Activated CD8-positive, alpha-beta memory T cell treated with anti-CD3 and anti-CD28 coated beads for 48 hours (primary cell): ENCODE data around the gene TOM1.
"Not testable (repeated sequence)": the region's sequence is repeated elsewhere in the genome, so short reads cannot be mapped to it uniquely, and the experiment has no call there.

Experiments
- DNase-seq, 3 experiments: peaks; one replicate each; pipeline ENCODE4 v3.0.0-alpha.2; 2020; ENCODE audit warnings: low read depth in 2 of 3, low spot score in 2 of 3

Gene TOM1

GRCh38 chr22:35344956-35345690 is 45.4 kb downstream of the TOM1 start:
- DNase-seq = no peak

- no peak for DNase-seq
These were observed 46.3 kb downstream of the TOM1 start for GRCh38 chr22:35345808-35346505.

GRCh38 chr22:35346596-35347220 is 47.0 kb downstream of the TOM1 start:
- DNase-seq = no peak

GRCh38 chr22:35347462-35347861 is 47.8 kb downstream of the TOM1 start:
- no peak for DNase-seq

GRCh38 chr22:35348026-35348590 is 48.4 kb downstream of the TOM1 start:
- DNase-seq = no peak

- DNase-seq = no peak
These were observed 49.0 kb downstream of the TOM1 start for GRCh38 chr22:35348703-35349102.

GRCh38 chr22:35349368-35349703 is 49.6 kb downstream of the TOM1 start:
- no peak for DNase-seq

- no peak for DNase-seq
These were observed 50.2 kb downstream of the TOM1 start for GRCh38 chr22:35349704-35350538.

GRCh38 chr22:35350539-35351503 is 51.1 kb downstream of the TOM1 start:
- DNase-seq = peak; percentile 76 to 79 (median 76)

DNA sequence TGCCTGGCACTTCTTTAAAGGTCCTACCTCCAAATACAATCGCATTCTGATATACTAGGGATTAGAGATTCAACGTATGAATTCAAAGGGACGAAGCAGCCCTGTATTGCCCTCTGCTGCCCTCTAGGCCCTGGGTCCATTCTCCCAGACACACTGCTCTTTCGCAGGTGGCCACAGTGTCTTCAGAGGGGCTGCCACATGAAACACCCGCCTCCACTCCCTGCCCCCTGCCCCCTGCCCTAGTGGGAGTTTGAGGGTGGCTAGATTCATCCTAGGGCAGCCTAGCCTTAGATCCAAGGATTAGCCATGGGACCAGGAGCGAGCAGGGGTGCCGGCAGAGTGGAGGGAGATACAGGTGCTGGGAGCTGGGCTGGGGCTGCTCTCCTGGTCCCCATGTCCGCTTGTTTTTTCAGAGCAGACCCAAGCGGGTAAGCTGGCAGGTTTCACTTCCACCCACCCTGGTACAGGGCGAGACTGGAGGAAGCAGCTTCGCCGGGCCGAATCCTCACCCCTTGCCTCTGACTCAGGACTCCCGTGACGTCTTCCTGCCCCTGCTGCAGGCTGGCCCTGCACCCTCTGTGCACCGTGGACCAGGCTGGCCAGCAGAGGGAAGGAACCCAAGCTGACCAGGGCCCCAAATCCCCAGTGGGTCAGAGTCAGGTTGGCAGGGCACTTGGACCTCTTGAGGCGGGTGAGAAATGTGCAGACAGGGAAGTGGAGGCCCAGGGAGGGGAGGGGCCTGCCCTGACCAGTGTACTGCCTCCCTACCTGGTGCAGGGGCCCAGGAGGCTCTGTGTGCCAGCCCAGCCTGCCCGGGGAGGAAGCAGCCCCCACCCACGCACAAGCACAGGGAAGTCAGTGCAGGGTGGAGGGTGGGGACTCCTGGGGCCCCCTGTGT is 52.8 kb downstream of the TOM1 start:
- peak in 2 of 3 experiments; percentile 44 to 52 for DNase-seq

- no peak for DNase-seq
These were observed 53.6 kb downstream of the TOM1 start for GRCh38 chr22:35353318-35353717.

DNA sequence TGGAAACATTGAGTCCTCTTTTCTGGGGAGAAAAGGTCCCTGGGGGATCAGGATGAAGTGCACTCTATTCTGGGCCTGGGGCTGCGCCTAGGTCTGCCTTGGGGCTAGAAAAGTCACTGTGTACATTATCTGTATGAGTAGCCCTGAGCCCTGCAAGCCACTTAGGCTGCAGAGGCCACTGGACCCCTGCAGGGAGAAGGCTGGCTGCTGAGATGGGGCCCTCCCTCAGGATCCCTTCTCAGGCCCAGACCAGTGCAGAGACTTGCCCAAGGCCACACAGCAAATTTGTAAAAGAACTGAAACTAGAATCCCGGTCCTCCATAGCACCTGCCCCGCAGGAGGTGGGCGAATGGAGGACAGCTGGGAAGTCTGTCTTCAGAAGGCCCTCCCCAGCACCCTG is 54.4 kb downstream of the TOM1 start:
- no peak for DNase-seq

DNA sequence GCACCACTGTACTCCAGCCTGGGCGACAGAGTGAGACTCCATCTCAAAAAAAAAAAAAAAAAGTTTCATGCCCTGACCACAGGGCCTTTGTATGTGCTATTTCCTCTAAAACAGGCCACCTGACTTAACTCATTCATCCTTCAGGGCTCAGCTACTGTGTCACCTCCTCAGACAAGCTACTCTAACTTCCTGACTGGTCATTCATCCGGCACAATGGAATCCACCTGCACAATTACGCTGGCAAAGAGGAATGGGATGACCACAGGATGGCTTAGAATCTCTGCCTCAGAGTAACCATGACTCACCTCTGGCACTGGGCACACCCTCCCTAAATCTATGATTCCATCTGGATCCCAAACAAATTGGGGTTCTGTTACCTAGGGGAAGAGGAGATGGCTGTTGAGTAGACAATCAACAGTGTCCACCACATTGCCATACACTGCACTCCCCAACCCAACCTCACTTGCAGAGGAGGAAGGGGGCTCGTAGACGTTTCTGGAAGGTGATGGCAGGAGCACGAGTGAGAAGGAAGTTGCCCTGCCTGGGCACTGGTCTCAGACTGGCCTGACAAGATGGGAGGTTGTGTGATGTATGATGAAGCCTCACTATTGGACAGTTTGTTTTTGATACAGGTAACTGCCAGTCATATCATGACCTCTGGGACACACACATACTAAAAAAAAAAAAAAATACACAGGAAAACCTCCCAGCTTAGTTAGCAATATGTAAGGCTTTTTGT is 58.4 kb downstream of the TOM1 start:
- DNase-seq = no peak

- no peak for DNase-seq
These were observed 59.8 kb downstream of the TOM1 start for GRCh38 chr22:35359380-35360065.

- DNase-seq = no peak
These were observed 61.4 kb downstream of the TOM1 start for GRCh38 chr22:35361001-35361558.

DNA sequence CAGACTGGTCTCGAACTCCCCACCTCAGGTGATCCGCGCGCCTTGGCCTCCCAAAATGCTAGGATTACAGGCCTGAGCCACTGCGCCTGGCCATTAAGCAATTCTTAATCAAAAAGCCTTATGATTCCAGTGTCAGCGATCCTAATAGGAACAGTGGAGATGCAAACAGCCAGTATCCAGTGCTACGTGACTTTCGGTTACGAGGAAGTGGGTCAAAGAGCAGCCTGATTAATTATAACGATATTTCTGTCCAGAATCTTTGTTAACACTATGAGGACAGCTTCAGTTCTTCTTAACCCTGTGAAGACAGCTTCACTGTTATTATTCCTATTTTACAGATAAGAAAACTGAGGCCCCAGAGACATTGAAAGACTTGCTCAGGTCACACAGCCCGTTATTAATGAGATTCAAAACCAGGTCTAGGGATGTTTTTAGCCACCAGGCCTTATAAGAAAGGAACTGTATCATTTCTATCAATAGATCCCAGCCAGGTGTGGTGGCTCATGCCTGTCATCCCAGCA is 63.9 kb downstream of the TOM1 start:
- no peak for DNase-seq

- not testable (repeated sequence) for DNase-seq
These were observed 64.5 kb downstream of the TOM1 start for GRCh38 chr22:35364230-35364629.
